Calu3 (cell line): ENCODE data around the gene ERI2. TPM values are rescaled to one million over a fixed set of nuclear protein-coding genes. Genes with fewer than 3 reads are reported as not detected.
"Not testable (repeated sequence)": the region's sequence is repeated elsewhere in the genome, so short reads cannot be mapped to it uniquely, and the experiment has no call there.

Experiments
- BruUV-seq: library from RNA; stranded (reverse); fragments of 400-500 nt; replicated peaks from 2 replicates; lab custom pipeline; 2021; lab: Mats Ljungman, UMichigan
- CTCF ChIA-PET: fragments of 300-600 bp; sonication (Branson Sonifier 250); formaldehyde crosslinking; loops from one replicate; lab custom pipeline; 2022; ENCODE audit warnings: antibody characterized with exemption; lab: Charles Lee
- DNase-seq: peaks from one replicate; pipeline ENCODE4 v3.0.0; 2022
- H3K27ac Mint-ChIP-seq: one replicate; pipeline ENCODE4 v1.8.0; 2022; ENCODE audit warnings: mixed read lengths; ENCODE audit not compliant: unreplicated experiment
- H3K27me3 Mint-ChIP-seq: one replicate; pipeline ENCODE4 v1.8.0; 2022; ENCODE audit warnings: mixed read lengths; ENCODE audit not compliant: unreplicated experiment
- H3K36me3 Mint-ChIP-seq: one replicate; pipeline ENCODE4 v1.8.0; 2022; ENCODE audit warnings: mild to moderate bottlenecking, moderate library complexity, mixed read lengths; ENCODE audit not compliant: insufficient read depth, unreplicated experiment
- H3K4me1 Mint-ChIP-seq: one replicate; pipeline ENCODE4 v1.8.0; 2022; ENCODE audit warnings: mild to moderate bottlenecking, low read depth, mixed read lengths; ENCODE audit not compliant: unreplicated experiment
- H3K4me3 Mint-ChIP-seq: one replicate; pipeline ENCODE4 v1.8.0; 2022; ENCODE audit warnings: mild to moderate bottlenecking, low read depth, moderate library complexity, mixed read lengths; ENCODE audit not compliant: unreplicated experiment
- H3K9me3 Mint-ChIP-seq: one replicate; pipeline ENCODE4 v1.8.0; 2022; ENCODE audit warnings: low read depth, mixed read lengths; ENCODE audit not compliant: unreplicated experiment
- CTCF ChIP-seq: fragments of 200-600 bp; IDR thresholded peaks from one replicate; pipeline ENCODE4 v1.8.0; 2022; ENCODE audit warnings: antibody characterized with exemption; ENCODE audit not compliant: unreplicated experiment
- intact Hi-C: fragments of 100-400 bp; cut with micrococcal nuclease; formaldehyde crosslinking; loops from one replicate; pipeline ENCODE4 v1.10.0; 2022; ENCODE audit not compliant: unreplicated experiment
- total RNA-seq: library from RNA; stranded (reverse); gene quantifications from 2 replicates; pipeline ENCODE4 v1.2.3, GENCODE V29; 2022

Gene ERI2
- total RNA-seq, 1 experiment from 2014 or later = 32.6 TPM

DNA sequence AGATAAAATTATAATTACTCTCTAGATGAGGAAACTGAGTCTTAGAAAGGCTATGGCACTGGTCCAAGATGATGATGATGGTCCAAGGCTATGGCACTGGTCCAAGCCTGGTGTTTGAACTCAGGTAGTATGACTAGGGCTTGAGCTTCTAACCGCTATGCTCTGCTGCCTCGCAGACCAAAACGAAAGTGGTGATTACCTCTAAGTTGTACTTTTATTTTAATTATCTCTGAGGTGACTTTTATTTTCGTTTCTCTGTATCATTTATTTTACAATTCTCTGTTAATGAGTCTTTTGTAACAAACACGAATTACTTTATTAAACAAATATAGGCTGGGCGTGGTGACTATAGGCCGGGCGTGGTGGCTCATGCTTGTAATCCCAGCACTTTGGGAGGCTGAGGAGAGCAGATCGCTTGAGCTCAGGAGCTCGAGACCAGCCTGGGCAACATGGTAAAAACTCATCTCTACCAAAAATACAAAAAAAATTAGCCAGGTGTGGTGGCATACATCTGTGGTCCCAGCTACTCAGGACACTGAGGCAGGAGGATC is 5.7 kb upstream of the ERI2 start:
- Mint-ChIP-seq H3K27me3 (no peaks in the 10 kb centered on the region), H3K4me3 (no peak overlapping the region), H3K36me3 (peaks cover 10% of the 10 kb centered on the region), H3K9me3 (no peaks in the 10 kb centered on the region), H3K27ac (no peak overlapping the region), H3K4me1 (peaks cover 10% of the 10 kb centered on the region)
- no peak for TF ChIP-seq CTCF
- no TSS peak for BruUV-seq
- CTCF ChIA-PET = no interaction called here
- no peak for DNase-seq
- intact Hi-C loops = no loop called here

DNA sequence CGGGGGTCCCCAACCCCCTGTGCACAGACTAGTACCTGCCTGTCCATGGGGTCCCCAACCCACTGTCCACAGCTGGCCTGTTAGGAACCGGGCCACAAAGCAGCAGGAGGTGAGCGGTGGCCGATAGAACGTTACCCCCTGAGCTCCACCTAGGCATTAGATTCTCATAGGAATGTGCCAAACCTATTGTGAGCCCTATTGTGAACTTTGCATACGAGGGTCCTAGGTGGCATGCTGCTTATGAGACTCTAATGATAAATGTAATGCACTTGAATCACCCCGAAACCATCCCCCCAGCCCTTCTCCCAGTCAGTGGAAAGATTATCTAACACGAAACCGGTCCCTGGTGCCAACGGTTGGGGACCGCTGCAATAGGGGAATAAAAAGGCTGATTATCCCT is 1.6 kb upstream of the ERI2 start:
- no peak overlapping the region for H3K27ac Mint-ChIP-seq
- H3K36me3 Mint-ChIP-seq = peaks cover 32% of the 10 kb centered on the region
- no TSS peak for BruUV-seq
- H3K4me3 Mint-ChIP-seq = peak overlapping the region; percentile 84
- H3K27me3 Mint-ChIP-seq = no peaks in the 10 kb centered on the region
- CTCF ChIA-PET = no interaction called here
- no peak for TF ChIP-seq CTCF
- intact Hi-C loops = loop anchor here (10.0 kb wide), 1 partner anchor 497 kb away; no protein-coding TSS in a partner anchor
- peaks cover 18% of the 10 kb centered on the region for H3K4me1 Mint-ChIP-seq
- H3K9me3 Mint-ChIP-seq = no peaks in the 10 kb centered on the region
- DNase-seq = no peak

GRCh38 chr16:20805684-20806167 is 546 bp downstream of the ERI2 start:
- H3K36me3 Mint-ChIP-seq = peaks cover 32% of the 10 kb centered on the region
- peaks cover 18% of the 10 kb centered on the region for H3K4me1 Mint-ChIP-seq
- H3K27ac Mint-ChIP-seq = peak overlapping the region; percentile 72
- intact Hi-C loops = loop anchor here (10.0 kb wide), 1 partner anchor 499 kb away; no protein-coding TSS in a partner anchor
- CTCF ChIA-PET = interaction anchor here (1.4 to 1.7 kb wide), 2 partner anchors 31 to 495 kb away, joined by 3 to 11 read pairs; no protein-coding TSS in a partner anchor
- TSS peak; percentile 80 for BruUV-seq
- H3K9me3 Mint-ChIP-seq, DNase-seq, H3K27me3 Mint-ChIP-seq: not testable (repeated sequence)
- peak overlapping the region; percentile 84 for H3K4me3 Mint-ChIP-seq

DNA sequence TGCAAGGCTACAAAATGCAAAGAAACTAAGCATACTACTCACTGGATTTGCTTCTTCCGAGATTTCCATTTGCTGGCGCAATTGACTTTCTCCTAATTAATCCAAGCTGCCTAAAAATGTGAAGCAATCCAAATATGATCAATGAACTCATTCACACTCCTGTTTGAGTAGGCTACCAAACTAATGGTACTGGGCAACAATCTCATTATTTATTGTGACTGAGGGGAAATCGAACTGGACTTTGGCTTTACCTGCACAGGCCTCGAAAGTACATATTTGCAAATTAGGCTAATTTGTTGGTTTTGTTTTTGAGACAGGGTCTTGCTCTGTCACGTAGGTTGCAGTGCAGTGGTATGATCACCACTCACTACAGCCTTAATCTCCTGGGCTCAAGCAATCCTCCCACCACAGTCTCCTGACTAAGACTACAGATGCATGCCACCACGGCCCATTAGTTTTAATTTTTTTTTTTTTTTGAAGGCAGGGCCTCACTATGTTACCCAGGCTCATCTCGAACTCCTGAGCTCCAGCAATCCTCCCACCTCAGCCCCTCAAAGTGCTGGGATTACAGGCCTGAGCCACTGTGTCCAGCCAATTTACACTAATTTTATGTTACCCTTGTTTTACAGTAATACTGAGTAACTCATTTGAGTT is 2.6 kb downstream of the ERI2 start:
- no peak for DNase-seq
- no peaks in the 10 kb centered on the region for H3K9me3 Mint-ChIP-seq
- peaks cover 18% of the 10 kb centered on the region for H3K4me1 Mint-ChIP-seq
- intact Hi-C loops = loop anchor here (10.0 kb wide), 1 partner anchor 501 kb away; no protein-coding TSS in a partner anchor
- no peaks in the 10 kb centered on the region for H3K27me3 Mint-ChIP-seq
- peaks cover 43% of the 10 kb centered on the region for H3K36me3 Mint-ChIP-seq
- TF ChIP-seq CTCF = no peak
- no TSS peak for BruUV-seq
- H3K27ac Mint-ChIP-seq = no peak overlapping the region
- CTCF ChIA-PET = no interaction called here
- no peak overlapping the region for H3K4me3 Mint-ChIP-seq

GRCh38 chr16:20803192-20803560 is 3.1 kb downstream of the ERI2 start:
- Mint-ChIP-seq H3K27ac (no peak overlapping the region), H3K27me3 (no peaks in the 10 kb centered on the region), H3K4me3 (no peak overlapping the region), H3K36me3 (peaks cover 45% of the 10 kb centered on the region), H3K4me1 (peaks cover 13% of the 10 kb centered on the region), H3K9me3 (no peaks in the 10 kb centered on the region)
- CTCF ChIA-PET = no interaction called here
- DNase-seq = no peak
- BruUV-seq = no TSS peak
- TF ChIP-seq CTCF = no peak
- intact Hi-C loops = loop anchor here (10.0 kb wide), 1 partner anchor 502 kb away; no protein-coding TSS in a partner anchor
